WTC11 (cell line): ENCODE data around the gene CTRL. TPM values are rescaled to one million over a fixed set of nuclear protein-coding genes. Genes with fewer than 3 reads are reported as not detected.

Source experiments
- ATAC-seq: fragments of 200-7000 bp; cut with Tn5 transposase; 2 replicates; pipeline ENCODE4 v1.10.0; 2021; ENCODE audit warnings: mild to moderate bottlenecking, moderate library complexity
- CTCF ChIA-PET: fragments of 300-600 bp; sonication (Branson Sonifier 250); formaldehyde crosslinking; loops from one replicate; lab custom pipeline; 2021; ENCODE audit warnings: antibody characterized with exemption; lab: Charles Lee
- POLR2A ChIA-PET: fragments of 350-600 bp; sonication (Branson Sonifier 250); formaldehyde crosslinking; loops from one replicate; lab custom pipeline; 2021; ENCODE audit warnings: antibody characterized with exemption; lab: Charles Lee
- DNase-seq: peaks from one replicate; pipeline ENCODE4 v3.0.0; 2021; ENCODE audit warnings: low spot score
- H3K27ac Mint-ChIP-seq: 2 replicates; pipeline ENCODE4 v1.8.0; 2021; ENCODE audit warnings: mixed read lengths
- H3K27me3 Mint-ChIP-seq: 2 replicates; pipeline ENCODE4 v1.8.0; 2021; ENCODE audit warnings: low read depth, mild to moderate bottlenecking, moderate library complexity, mixed read lengths
- H3K36me3 Mint-ChIP-seq: 2 replicates; pipeline ENCODE4 v1.8.0; 2021; ENCODE audit warnings: mixed read lengths
- H3K4me1 Mint-ChIP-seq: 2 replicates; pipeline ENCODE4 v1.8.0; 2022; ENCODE audit warnings: mixed read lengths
- H3K4me3 Mint-ChIP-seq: 2 replicates; pipeline ENCODE4 v1.8.0; 2021; ENCODE audit warnings: mild to moderate bottlenecking, moderate library complexity, mixed read lengths
- H3K9me3 Mint-ChIP-seq: 2 replicates; pipeline ENCODE4 v1.8.0; 2021; ENCODE audit warnings: mixed read lengths
- CREM ChIP-seq: sonication (generic); formaldehyde crosslinking; IDR thresholded peaks from 2 replicates; pipeline ENCODE4 v1.8.1; 2022; ENCODE audit warnings: mild to moderate bottlenecking, missing genetic modification reagents, moderate library complexity
- ELF4 ChIP-seq: sonication (generic); formaldehyde crosslinking; IDR thresholded peaks from 2 replicates; pipeline ENCODE4 v1.8.1; 2022; ENCODE audit warnings: low read depth, mild to moderate bottlenecking, moderate library complexity, missing genetic modification reagents
- ESRRA ChIP-seq: sonication (generic); formaldehyde crosslinking; IDR thresholded peaks from 2 replicates; pipeline ENCODE4 v1.8.1; 2022; ENCODE audit warnings: mild to moderate bottlenecking, missing genetic modification reagents, borderline replicate concordance
- FOXP1 ChIP-seq: sonication (generic); formaldehyde crosslinking; IDR thresholded peaks from 2 replicates; pipeline ENCODE4 v1.8.0; 2022; ENCODE audit warnings: missing genetic modification reagents, mild to moderate bottlenecking, moderate library complexity, borderline replicate concordance
- IRF2 ChIP-seq: sonication (generic); formaldehyde crosslinking; IDR thresholded peaks from 2 replicates; pipeline ENCODE4 v1.8.0; 2022; ENCODE audit warnings: low read depth, missing genetic modification reagents, borderline replicate concordance
- KAT7 ChIP-seq: sonication (generic); formaldehyde crosslinking; IDR thresholded peaks from 2 replicates; pipeline ENCODE4 v1.8.1; 2023; ENCODE audit warnings: missing genetic modification reagents, mild to moderate bottlenecking, borderline replicate concordance
- SOX15 ChIP-seq: fragments of 250-450 bp; sonication (Bioruptor Pico); IDR thresholded peaks from 2 replicates; pipeline ENCODE4 v1.9.0; 2021; ENCODE audit warnings: mild to moderate bottlenecking
- ZNF121 ChIP-seq: sonication (generic); formaldehyde crosslinking; IDR thresholded peaks from 2 replicates; pipeline ENCODE4 v1.8.0; 2023; ENCODE audit warnings: missing genetic modification reagents
- ZNF671 ChIP-seq: fragments of 250-450 bp; sonication (Bioruptor Pico); IDR thresholded peaks from 2 replicates; pipeline ENCODE4 v1.8.0; 2021; ENCODE audit warnings: mild to moderate bottlenecking
- total RNA-seq: library from RNA; stranded (reverse); gene quantifications from 3 replicates; pipeline ENCODE4 v1.2.3, GENCODE V29; 2021
- TF ChIP-seq, protein P1 (sequence below): sonication (generic); formaldehyde crosslinking; IDR thresholded peaks from 2 replicates; pipeline ENCODE4 v1.8.1; 2023; ENCODE audit warnings: mild to moderate bottlenecking, missing genetic modification reagents, borderline replicate concordance
- TF ChIP-seq, protein P2 (sequence below): sonication (generic); formaldehyde crosslinking; IDR thresholded peaks from 2 replicates; pipeline ENCODE4 v1.8.1; 2022; ENCODE audit warnings: mild to moderate bottlenecking, moderate library complexity, missing genetic modification reagents
- TF ChIP-seq, protein P3 (sequence below): sonication (generic); formaldehyde crosslinking; IDR thresholded peaks from 2 replicates; pipeline ENCODE4 v1.8.0; 2022; ENCODE audit warnings: mild to moderate bottlenecking, missing genetic modification reagents
- TF ChIP-seq, protein P4 (sequence below): sonication (generic); formaldehyde crosslinking; conservative IDR thresholded peaks from 2 replicates; pipeline ENCODE4 v1.8.1; 2022; ENCODE audit warnings: mild to moderate bottlenecking, missing genetic modification reagents
- TF ChIP-seq, protein P5 (sequence below): sonication (generic); formaldehyde crosslinking; IDR thresholded peaks from 2 replicates; pipeline ENCODE4 v1.8.0; 2022; ENCODE audit warnings: mild to moderate bottlenecking, missing genetic modification reagents
- TF ChIP-seq, protein P6 (sequence below): fragments of 250-450 bp; sonication (Bioruptor Pico); conservative IDR thresholded peaks from 2 replicates; pipeline ENCODE4 v1.9.0; 2021; ENCODE audit warnings: mild to moderate bottlenecking
- TF ChIP-seq, protein P7 (sequence below): sonication (generic); formaldehyde crosslinking; IDR thresholded peaks from 2 replicates; pipeline ENCODE4 v1.8.1; 2022; ENCODE audit warnings: low read depth, mild to moderate bottlenecking, moderate library complexity, missing genetic modification reagents, borderline replicate concordance
- TF ChIP-seq, protein P8 (sequence below): sonication (generic); formaldehyde crosslinking; IDR thresholded peaks from 2 replicates; pipeline ENCODE4 v1.8.1; 2022; ENCODE audit warnings: missing genetic modification reagents, borderline replicate concordance
- TF ChIP-seq, protein P9 (sequence below): fragments of 250-450 bp; sonication (Bioruptor Pico); IDR thresholded peaks from 2 replicates; pipeline ENCODE4 v1.9.0; 2021; ENCODE audit warnings: mild to moderate bottlenecking

Gene CTRL
- total RNA-seq, 1 experiment from 2014 or later = 2.8 TPM

DNA sequence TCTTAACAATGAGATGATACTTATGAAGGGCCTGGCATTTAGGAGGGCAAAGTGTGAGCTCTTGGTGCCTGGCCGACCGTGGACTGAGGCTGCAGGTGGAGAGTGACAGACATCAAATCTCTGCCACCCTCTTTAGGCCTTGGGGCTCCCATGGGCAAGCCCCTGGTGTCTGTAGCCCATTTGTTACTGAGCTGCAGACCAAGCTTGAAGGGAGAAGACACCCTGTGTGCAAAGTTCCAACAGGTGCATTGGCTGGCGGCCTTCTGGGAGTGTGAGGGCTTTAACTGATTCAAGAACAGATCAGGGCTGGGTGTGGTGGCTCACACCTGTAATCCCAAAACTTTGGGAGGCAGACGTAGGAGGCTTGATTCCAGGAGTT, 789 bp upstream of the CTRL start (continued):
- TF ChIP-seq, protein P1, sequence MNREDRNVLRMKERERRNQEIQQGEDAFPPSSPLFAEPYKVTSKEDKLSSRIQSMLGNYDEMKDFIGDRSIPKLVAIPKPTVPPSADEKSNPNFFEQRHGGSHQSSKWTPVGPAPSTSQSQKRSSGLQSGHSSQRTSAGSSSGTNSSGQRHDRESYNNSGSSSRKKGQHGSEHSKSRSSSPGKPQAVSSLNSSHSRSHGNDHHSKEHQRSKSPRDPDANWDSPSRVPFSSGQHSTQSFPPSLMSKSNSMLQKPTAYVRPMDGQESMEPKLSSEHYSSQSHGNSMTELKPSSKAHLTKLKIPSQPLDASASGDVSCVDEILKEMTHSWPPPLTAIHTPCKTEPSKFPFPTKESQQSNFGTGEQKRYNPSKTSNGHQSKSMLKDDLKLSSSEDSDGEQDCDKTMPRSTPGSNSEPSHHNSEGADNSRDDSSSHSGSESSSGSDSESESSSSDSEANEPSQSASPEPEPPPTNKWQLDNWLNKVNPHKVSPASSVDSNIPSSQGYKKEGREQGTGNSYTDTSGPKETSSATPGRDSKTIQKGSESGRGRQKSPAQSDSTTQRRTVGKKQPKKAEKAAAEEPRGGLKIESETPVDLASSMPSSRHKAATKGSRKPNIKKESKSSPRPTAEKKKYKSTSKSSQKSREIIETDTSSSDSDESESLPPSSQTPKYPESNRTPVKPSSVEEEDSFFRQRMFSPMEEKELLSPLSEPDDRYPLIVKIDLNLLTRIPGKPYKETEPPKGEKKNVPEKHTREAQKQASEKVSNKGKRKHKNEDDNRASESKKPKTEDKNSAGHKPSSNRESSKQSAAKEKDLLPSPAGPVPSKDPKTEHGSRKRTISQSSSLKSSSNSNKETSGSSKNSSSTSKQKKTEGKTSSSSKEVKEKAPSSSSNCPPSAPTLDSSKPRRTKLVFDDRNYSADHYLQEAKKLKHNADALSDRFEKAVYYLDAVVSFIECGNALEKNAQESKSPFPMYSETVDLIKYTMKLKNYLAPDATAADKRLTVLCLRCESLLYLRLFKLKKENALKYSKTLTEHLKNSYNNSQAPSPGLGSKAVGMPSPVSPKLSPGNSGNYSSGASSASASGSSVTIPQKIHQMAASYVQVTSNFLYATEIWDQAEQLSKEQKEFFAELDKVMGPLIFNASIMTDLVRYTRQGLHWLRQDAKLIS = no peak

DNA sequence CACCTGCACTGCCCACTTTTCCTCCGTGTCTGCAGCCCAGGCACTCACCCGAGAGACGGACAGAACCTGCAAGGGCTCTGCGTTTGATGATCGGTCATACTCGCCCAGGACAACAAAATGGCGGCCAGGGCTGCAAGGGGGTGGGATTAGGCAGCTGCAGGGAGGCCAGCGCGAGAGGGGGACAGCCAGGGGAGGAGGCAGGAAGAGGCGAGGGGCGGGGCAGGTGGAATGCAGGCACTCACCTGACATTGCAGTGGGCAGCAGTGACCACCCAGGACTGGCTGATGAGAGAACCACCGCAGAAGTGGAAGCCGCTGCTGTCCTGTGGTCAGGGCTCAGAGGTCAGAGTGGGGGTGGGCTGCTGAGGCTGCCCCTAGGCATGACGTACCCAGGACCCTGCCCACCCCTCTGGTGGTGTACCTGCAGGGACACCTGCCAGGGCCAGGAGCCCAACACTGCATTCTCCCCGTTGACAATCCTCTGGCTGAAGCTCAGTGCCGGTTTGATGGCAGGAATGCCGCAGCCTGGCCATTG, 917 bp downstream of the CTRL start:
- Mint-ChIP-seq H3K4me1 (peaks cover 26% of the 10 kb centered on the region), H3K27ac (no peak overlapping the region), H3K9me3 (no peaks in the 10 kb centered on the region), H3K4me3 (no peak overlapping the region), H3K36me3 (peaks cover 4% of the 10 kb centered on the region), H3K27me3 (no peaks in the 10 kb centered on the region)
- POLR2A ChIA-PET = no interaction called here
- TF ChIP-seq ZNF121 = no peak
- TF ChIP-seq, protein P2, sequence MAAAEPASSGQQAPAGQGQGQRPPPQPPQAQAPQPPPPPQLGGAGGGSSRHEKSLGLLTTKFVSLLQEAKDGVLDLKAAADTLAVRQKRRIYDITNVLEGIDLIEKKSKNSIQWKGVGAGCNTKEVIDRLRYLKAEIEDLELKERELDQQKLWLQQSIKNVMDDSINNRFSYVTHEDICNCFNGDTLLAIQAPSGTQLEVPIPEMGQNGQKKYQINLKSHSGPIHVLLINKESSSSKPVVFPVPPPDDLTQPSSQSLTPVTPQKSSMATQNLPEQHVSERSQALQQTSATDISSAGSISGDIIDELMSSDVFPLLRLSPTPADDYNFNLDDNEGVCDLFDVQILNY = no peak
- TF ChIP-seq, protein P3, sequence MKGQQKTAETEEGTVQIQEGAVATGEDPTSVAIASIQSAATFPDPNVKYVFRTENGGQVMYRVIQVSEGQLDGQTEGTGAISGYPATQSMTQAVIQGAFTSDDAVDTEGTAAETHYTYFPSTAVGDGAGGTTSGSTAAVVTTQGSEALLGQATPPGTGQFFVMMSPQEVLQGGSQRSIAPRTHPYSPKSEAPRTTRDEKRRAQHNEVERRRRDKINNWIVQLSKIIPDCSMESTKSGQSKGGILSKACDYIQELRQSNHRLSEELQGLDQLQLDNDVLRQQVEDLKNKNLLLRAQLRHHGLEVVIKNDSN (CRISPR knock-in tag) = no peak
- TF ChIP-seq ESRRA = no peak
- TF ChIP-seq KAT7 (CRISPR knock-in tag) = no peak
- no peak for TF ChIP-seq CREM (CRISPR knock-in tag)
- TF ChIP-seq SOX15 (CRISPR knock-in tag) = no peak
- TF ChIP-seq, protein P4, sequence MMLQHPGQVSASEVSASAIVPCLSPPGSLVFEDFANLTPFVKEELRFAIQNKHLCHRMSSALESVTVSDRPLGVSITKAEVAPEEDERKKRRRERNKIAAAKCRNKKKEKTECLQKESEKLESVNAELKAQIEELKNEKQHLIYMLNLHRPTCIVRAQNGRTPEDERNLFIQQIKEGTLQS (CRISPR knock-in tag) = no peak
- TF ChIP-seq, protein P5, sequence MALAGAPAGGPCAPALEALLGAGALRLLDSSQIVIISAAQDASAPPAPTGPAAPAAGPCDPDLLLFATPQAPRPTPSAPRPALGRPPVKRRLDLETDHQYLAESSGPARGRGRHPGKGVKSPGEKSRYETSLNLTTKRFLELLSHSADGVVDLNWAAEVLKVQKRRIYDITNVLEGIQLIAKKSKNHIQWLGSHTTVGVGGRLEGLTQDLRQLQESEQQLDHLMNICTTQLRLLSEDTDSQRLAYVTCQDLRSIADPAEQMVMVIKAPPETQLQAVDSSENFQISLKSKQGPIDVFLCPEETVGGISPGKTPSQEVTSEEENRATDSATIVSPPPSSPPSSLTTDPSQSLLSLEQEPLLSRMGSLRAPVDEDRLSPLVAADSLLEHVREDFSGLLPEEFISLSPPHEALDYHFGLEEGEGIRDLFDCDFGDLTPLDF (CRISPR knock-in tag) = no peak
- no peak for TF ChIP-seq FOXP1
- TF ChIP-seq, protein P6, sequence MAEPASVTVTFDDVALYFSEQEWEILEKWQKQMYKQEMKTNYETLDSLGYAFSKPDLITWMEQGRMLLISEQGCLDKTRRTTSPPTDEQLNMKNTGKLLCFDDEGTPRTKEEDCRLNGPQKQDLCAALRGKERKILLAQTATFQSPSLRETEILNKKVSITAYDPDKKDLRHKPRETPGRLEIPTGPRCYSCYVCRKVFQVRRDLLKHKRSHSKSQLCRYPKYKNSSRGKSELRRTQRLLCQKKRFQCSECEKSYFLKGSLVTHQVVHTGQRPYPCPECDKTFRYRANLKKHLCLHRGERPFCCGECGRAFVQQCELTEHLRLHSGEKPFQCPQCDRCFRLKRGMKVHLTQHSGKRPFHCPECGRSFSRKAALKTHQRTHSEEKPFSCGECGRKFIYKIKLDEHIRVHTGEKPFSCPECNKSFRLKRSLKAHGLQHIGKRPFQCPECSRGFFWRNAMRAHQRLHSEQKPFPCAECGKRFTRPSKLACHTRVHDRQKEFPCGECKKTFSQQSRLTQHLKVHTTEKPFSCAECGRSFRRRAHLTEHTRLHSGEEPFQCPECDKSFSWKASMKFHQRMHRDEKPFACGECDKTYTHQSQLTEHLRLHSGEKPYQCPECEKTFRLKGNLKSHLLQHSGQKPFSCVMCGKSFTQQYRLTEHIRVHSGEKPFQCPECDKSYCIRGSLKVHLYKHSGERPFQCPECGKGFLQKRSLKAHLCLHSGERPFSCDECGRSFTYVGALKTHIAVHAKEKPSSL = no peak
- TF ChIP-seq, protein P7, sequence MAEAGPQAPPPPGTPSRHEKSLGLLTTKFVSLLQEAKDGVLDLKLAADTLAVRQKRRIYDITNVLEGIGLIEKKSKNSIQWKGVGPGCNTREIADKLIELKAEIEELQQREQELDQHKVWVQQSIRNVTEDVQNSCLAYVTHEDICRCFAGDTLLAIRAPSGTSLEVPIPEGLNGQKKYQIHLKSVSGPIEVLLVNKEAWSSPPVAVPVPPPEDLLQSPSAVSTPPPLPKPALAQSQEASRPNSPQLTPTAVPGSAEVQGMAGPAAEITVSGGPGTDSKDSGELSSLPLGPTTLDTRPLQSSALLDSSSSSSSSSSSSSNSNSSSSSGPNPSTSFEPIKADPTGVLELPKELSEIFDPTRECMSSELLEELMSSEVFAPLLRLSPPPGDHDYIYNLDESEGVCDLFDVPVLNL = no peak
- TF ChIP-seq, protein P1 = no peak
- TF ChIP-seq, protein P8, sequence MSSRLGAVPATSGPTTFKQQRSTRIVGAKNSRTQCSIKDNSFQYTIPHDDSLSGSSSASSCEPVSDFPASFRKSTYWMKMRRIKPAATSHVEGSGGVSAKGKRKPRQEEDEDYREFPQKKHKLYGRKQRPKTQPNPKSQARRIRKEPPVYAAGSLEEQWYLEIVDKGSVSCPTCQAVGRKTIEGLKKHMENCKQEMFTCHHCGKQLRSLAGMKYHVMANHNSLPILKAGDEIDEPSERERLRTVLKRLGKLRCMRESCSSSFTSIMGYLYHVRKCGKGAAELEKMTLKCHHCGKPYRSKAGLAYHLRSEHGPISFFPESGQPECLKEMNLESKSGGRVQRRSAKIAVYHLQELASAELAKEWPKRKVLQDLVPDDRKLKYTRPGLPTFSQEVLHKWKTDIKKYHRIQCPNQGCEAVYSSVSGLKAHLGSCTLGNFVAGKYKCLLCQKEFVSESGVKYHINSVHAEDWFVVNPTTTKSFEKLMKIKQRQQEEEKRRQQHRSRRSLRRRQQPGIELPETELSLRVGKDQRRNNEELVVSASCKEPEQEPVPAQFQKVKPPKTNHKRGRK (CRISPR knock-in tag) = no peak
- no peak for TF ChIP-seq ELF4 (CRISPR knock-in tag)
- TF ChIP-seq ZNF671 (CRISPR knock-in tag) = no peak
- TF ChIP-seq, protein P9, sequence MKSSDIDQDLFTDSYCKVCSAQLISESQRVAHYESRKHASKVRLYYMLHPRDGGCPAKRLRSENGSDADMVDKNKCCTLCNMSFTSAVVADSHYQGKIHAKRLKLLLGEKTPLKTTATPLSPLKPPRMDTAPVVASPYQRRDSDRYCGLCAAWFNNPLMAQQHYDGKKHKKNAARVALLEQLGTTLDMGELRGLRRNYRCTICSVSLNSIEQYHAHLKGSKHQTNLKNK (CRISPR knock-in tag) = no peak
- TF ChIP-seq IRF2 (CRISPR knock-in tag) = no peak
- ATAC-seq (no peak), DNase-seq (no peak)
- CTCF ChIA-PET = interaction anchor here (1.4 to 9.2 kb wide), 2 partner anchors 47 to 114 kb away, joined by 7 to 144 read pairs; partner anchors contain the start of gene NRN1L
